NCI-H774 (cell line): ENCODE measurements around the gene IRF8.
"Not testable (repeated sequence)": the region's sequence is repeated elsewhere in the genome, so short reads cannot be mapped to it uniquely, and the experiment has no call there.

Experiments used
- DNase-seq: peaks from one replicate; lab custom pipeline; 2025; lab: John Stamatoyannopoulos, UW

Gene IRF8

DNA sequence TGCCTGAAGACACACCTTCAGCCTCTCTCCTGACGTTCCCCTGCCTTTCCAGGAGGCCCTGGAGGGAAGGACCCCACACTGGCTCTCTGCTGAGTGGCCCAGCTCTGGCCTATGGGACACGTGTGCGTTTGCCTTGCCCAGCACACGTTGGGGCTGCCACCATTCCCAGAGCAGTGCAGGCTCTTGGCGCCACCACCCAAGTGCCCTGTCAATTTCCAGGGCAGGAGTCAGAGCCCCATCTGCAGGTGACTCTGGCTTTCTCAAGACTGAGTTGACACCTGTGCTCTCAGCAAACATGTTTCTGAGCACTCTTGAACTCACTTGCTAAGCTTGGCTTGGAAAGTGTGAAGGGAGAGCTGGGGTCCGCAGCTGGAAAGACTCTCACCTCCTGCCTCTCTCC, 4.7 kb upstream of the IRF8 start:
- no peak for DNase-seq

DNA sequence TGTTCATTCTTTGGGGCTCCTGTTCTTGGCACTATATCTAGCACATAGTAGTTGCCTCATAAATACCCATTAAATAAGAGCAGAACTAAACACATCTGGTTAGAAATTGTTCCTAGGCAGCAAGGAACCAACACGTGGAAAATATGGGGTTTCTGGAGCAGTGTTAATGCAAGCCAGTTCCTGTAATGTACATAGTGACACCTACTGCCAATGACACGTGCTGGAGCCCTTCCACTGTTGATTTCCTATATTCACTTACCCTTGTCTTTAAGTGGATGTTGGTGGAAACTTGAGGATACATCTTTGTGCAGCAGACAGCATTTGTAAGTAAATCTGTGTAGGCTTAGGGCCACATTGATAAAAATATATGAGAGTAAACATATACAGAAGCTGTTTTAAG, 1.6 kb upstream of the IRF8 start:
- no peak for DNase-seq

DNA sequence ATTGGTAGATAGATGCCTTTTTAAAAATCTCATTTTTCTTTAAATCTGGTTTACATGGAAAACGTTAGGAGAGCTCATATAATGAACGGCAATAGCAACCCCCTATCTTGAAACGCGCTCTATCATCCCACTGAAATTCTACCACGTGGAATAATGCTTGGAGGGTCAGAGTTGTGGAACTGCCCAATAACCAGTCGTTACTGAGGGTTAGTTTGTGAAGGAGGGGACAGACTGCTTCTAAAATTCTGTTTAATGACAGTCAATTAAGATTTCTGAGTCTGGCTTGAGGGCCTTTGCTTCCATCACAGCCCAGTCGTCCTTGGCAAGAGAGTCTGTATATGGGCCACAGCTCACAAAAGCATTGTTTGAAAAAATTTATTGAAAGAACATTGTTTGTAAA, 482 bp downstream of the IRF8 start:
- DNase-seq, result no peak

DNA sequence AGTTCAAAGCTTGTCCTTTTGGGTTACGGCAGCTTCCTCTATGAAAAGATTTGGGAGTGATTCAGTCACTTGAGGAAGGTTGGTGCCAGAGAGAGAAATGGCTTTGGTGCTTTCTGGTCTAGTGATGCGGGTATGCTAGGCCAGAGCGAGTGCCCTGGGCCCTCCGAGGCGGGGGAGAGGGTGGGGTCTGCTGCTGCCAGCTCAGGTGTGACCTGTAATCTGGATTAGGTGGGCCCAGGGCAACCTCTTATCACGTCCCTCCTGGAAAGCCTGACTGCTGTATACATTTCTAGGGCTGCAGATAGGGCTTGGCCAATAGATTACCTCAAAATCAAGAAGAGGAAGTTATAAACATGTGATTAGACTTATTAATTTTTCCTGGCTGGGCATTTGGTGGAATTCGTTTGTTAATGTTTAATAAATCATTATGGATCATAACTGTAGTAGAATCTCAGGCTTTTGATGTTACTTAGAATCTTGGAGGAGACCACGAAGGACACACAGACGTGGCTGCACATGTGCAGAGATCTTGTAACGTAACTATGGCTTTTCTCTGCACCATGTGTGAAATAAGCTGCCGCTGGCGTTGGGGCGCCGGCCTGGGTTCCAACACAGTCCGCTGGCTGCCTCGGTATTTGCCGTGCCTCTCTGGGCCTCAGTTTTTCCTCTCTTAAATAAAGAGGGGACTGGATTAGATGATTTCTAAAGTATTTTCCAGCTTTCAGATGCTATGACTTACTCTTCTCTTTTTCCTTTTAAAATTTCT, 1.2 kb downstream of the IRF8 start:
- DNase-seq, result no peak

DNA sequence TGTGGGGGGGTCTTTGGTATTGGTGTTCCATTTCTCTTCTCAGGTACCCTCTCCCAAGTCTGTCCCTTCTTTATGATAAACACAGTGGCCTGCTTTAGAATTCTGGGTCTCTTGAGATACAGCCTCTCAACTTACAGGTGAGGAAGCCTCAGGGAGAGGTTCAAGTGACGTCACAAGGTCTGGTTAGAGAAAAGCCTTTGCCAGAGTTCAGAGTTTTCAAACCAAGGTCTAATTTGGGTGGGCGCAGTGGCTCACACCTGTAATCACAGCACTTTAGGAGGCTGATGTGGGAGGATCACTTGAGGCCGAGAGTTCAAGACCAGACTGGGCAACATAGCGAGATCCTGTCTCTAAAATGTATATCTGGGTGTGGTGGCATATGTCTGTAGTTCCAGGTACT, 2.1 kb downstream of the IRF8 start:
- DNase-seq, result no peak

DNA sequence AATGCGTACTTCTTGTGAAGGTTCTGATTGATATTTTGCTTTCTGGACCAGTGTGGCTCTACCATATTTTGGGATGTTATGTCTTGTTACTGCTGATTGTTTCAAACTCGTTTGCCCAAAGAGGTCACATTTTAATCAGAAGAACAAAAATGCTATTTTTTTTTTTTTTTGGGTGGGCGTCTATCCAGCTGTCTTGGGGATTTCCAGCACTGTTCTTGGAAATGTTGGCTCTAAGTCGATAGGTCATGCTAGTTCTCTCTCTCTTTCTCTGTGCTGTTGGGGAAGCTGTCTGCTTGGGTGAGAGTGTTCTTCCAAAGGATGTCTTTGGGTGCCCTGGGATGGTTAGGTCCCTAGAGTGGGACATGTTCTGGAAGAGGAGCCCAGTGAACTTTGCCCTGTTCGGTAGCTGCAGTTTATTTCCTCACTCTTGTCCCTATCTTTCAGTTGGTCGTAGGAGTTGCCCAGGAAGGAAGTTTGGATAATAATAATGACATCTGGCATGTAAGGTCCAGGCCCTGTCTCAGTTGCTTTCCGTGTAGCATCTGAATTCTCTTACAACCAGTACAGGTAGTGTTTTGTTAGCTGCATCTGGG, 2.9 kb downstream of the IRF8 start:
- DNase-seq, result no peak

DNA sequence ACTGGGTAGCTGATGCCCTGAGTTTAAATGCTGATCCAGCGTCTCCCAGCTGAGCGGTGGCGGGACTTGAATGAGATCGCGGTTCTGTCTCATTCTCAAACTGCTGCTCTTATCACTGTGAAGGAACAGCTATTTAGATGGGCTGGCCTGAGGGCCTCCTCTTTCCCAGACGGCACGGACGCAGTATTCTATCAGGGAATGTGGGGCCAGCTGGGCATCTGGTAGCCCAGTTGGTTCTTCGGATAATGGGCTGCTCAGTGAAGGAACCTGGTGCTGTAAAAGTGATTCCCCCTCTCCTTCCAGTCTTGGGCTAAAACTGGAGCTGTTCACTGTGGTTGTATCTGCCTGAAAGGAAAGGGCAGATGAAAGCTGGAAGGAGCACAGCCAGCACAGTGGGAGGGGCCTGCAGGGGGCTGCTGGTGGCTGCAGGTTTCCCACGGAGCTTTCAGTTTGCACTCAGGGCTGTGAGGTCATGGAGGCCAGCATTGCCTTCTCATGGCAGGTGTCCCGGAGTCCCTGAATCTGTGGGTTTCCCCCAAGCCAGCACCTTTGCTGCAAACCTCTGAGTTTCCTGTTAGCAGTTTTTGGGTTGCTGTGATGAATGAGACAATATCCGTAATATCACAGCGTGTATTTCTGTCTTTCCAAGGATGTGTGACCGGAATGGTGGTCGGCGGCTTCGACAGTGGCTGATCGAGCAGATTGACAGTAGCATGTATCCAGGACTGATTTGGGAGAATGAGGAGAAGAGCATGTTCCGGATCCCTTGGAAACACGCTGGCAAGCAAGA, 3.6 kb downstream of the IRF8 start:
- DNase-seq, result no peak

DNA sequence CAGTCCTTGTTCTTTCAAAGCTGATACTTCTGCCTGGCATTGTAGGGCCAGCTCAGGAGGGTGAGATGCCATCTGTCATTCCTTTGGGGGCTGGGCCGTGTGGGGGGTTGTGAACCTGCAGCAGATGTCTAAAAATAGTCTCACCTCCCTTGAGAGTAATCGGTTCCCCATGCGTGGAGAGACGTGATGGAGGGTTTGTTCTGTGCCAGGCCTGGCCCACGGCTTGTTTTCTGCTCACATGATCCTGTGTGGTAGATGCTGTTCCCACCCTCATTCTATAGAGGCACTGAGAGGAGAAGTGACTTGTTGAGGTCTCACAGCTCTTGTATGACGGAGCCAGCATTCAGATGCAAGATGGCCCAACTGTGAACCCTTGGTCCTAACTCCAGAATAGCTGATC, 4.6 kb downstream of the IRF8 start:
- no peak for DNase-seq

DNA sequence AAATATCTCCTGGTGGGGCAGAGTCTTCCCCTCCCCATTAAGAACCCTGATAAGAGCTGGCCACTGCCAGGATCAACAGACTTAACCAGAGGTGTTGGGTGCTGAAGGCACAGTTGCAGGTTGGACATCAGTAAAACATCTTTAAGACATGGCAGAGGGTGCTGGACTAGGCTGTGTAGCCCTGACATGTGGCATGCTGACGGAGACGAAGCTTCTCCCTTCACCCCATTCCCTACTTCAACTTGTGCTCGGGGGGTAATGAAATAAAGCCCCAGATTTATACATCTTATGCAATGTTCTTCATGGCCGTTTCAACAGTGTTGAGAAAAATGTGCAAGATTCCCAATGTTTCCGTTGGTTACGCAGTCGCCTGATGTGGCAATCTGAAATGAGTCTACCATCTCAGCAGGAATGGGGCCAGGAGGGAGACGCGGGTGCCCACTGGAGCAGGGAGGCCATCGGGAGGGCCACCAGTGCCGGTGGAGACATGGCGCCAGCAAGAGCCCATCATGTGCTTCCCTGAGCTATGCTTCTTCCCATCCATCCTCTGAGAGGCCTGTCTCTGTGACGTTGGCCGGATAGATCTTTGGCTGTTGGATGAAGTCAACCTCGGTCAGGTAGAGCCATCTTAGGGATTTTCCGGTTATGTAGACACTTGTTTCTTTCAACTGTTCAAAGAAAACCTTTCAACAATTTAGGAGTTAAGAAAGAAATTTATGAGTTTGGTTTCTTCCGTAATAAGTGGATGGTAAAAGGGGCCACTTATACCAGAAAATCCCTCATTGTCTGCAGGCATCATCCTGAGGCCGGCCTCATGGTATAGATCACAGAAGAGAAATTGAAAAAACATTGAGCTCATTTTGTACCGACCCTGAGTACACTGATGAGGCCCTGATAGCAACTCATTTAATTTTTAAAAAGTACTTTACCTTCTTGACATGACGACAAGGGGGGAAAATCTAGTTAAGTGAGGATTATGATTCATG, 6.4 kb downstream of the IRF8 start:
- no peak for DNase-seq

DNA sequence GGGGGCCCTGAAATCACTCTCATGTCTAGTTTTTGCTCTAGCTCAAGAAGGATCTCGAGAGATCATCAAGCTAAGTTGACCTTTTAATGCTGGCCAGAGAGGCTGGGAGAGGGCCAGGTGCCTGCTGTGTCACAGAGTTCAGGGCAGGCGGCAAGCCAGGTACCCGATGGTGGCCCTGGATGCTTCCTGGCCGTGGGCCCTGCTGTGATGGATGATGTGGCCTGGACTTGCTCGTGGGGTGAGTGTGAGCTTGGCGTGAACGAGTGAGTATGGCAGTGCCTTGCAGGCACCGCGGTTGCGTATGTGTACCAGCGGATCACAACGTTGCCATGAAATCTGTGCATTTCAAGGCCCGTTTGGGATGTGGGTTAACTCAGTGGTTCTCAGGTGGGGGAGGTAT, 7.4 kb downstream of the IRF8 start:
- DNase-seq, result no peak

DNA sequence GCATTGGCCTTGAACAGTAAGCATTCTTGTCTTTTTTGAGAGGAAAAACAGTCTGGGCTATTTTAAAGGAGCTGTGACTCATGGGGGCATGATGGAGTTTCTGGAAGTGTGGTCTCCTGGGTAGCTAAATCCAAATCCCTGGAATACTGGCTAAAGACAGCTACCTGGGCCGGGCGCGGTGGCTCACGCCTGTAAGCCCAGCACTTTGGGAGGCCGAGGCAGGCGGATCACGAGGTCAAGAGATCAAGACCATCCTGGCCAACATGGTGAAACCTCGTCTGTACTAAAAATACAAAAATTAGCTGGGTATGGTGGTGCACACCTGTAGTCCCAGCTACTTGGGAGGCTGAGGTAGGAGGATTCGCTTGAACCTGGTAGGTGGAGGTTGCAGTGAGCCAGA, 8.3 kb downstream of the IRF8 start:
- DNase-seq, result not testable (repeated sequence)

DNA sequence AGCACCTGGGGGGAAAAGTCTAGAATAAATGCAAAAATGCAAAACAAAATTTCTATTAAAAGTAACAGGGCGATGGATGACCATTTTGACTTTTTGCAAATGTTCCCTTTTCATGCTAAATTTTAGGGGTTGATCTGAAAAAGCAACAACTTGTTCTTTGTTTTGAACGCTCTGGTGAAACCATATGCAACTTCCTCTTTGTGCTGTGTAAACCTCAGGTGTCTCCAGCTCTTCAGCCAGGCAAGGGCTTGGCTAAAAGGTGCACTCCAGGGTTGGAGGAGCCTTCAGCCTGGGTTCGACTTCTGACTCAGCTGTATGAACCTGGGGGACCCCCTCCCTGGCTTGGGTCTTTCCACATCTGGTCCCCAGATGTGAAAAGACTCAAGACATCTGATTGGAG, 9.5 kb downstream of the IRF8 start:
- no peak for DNase-seq

DNA sequence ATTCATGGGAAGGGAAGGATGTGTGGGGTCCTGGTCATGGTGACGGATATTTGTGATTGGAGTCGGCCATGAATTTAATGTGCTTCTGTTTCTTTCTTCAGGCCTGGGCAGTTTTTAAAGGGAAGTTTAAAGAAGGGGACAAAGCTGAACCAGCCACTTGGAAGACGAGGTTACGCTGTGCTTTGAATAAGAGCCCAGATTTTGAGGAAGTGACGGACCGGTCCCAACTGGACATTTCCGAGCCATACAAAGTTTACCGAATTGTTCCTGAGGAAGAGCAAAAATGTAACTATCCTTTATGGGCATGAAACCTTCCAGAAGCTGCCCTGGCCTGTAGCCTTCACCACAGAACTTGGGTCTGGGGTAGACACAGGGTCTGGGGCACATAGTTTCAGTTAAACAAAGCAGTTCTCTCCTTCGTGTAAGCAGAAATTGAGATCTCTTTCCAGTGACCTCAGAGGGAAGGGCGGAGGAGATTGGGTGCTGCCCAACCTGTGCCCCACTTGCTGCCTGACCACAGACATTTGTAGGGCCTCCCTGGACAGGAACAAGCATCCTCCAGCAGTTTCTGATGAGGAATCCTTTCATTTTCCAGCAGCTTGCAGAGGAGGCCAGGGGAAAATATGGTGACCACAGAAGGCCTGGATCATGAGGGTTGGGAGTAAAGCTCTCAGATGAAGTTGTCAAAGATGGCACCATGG, 10.1 kb downstream of the IRF8 start:
- DNase-seq, result no peak

DNA sequence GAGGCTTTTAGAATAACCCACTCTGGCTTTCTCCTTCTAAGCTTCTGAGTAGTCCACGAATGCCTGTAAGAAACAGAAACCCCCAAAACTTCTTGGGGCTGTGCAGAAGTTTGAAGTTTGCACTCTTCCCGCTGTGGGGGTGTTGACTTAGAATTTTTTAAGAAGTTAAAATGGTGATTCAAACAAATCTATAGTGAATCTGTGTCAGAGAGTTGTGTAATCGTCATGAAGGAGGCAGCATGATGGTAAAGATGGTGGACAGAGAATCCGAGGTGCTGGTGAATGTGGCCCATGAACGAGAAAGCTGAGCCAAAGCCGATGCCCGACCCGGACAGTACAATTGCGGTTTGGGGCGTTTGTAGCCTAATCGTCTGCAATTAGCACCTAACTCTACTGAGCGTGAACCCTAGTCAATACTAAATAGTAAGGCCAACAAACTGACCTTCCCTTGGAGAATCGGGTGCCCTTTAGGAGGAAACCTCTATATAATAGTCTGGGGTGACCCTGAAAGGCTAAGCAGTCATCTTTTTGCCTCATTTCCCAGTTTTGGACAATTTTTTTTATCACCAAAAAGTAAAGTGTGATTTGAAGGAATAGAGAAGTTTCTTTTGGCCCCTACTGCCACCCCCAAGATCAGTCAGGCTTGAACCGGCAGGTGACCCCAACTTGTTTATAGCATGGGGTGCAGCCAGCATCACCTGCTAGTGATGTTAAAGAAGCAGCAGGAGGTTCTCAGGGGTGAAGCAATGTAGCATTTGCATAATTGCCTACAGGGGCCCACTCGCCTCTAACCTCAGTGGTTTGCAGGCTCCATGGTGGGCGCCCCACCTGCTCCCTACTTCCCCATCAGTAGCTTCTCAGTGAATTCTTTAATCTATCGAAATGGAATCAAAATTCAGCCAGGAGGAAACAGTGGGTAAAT, 11.2 kb downstream of the IRF8 start:
- DNase-seq, result no peak

DNA sequence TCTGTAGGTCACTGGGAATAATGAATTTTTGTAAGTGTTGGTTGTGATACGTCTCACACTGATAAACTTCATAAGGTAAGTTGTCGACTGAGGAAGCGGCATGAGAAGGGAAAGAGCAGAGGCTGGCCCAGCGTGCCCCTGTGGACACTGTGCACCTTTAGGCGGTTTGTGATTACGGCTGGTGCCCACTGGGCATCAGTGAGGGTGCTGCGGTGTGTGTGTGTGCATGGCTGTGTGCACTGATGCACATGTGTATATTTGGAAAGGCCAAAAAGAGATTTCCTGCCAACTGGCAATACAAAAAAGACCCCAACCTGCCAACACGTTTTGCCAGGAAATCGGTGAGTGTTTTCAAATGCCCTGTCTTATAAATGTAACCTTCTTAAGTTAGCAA, 11.9 kb downstream of the IRF8 start:
- no peak for DNase-seq

DNA sequence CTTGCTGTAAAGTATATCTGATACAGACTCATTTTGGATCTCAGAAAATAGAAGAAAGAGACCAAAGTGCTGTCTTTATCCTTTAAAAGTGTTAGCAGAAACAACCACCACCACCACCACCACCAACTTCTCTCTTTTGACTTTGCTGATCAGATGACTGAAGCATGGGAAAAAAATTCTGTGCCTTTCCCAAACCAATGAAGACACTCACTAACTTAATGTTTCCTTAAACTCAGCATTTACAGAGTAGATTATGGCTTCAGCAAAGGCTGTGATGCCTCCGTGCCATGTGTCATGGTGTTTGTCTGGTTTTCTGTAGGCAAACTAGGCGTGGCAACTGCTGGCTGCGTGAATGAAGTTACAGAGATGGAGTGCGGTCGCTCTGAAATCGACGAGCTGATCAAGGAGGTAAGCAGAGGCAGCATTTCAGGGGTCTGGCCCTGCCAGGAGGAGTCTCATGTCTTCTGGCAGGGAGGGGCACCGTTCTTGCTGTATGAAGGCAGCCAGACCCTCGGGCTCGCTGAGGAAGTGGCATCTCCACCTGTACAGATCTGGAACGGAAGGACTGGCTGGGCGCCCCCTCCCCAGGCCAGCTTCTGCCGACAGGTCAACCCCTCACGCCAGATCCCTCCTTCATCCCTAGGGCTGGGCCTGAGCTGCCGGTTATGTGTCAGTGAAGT, 12.4 kb downstream of the IRF8 start:
- DNase-seq, result no peak

DNA sequence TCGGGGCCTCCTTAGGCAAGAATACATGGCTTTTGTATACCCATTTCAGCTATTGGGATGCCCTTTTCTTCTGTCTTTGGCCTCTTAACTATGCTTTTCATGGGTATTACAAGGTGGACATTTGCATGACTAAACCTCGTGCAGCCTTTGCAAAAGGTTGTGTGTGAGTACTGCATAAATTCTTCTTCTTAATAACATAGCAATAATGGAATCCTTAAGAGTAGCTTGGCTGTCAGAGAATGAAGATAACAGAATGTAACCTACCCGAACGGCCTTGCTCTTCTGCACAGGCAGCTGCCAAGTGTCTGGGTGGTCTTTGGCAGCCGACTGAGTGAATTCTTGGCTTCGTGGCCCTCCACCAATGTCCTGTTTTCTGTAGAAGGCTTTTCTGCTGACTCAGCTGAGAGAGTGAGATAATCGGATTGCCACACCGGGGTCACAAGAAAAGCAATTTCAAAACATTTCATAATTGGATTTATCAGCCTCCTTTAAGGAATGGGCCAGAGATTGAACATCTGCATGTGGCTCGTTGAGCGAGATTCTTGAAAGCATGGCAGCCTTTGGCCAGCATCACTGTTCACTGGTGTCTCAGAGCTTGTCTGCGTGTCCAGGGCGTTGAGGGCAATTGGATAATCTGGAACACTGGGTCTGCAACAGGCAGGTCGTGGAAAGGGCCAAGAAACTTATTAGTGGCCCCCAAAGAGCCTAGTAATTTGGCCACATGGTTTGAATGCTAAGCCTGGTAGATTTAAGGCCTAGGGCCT, 13.4 kb downstream of the IRF8 start:
- DNase-seq, result no peak

DNA sequence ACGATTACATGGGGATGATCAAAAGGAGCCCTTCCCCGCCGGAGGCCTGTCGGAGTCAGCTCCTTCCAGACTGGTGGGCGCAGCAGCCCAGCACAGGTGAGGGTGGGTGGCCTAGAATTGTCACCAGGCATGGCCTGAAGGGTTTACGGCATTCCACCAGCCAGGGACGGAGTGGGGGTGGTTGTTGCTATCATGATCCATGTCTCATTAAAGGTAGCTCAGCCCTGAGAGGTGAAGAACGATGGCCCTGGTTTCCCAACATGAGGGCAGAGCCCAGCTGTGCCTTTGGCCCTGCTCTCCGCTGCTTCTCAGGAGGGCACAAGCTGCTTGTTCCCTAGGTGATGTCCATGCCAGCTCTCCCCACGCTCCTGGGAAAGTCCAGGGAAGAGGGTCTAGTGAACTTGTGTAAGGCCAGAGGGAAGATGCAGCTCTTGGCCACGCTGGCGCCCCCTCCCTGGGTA, 14.2 kb downstream of the IRF8 start:
- DNase-seq, result no peak
